Dedifferentiated amniotic fluid mesenchymal stem cell (primary cell): Measurements from ENCODE around the gene PICK1.

Source experiments
- DNase-seq: peaks from one replicate; pipeline ENCODE4 v3.0.0-alpha.2; 2016; ENCODE audit errors: extremely low spot score

PICK1 gene

GRCh38 chr22:38087855-38088254 lies 30.7 kb downstream of the PICK1 start:
- no peak for DNase-seq

GRCh38 chr22:38088629-38089473 lies 31.6 kb downstream of the PICK1 start:
- no peak for DNase-seq

GRCh38 chr22:38089474-38089851 lies 32.3 kb downstream of the PICK1 start:
- DNase-seq: no peak

- no peak for DNase-seq
Observed at GRCh38 chr22:38097058-38097457, 39.9 kb downstream of the PICK1 start.

- DNase-seq: no peak
Observed at GRCh38 chr22:38097557-38098409, 40.6 kb downstream of the PICK1 start.

- DNase-seq: no peak
Observed at GRCh38 chr22:38098410-38099249, 41.4 kb downstream of the PICK1 start.

- no peak for DNase-seq
Observed at GRCh38 chr22:38103641-38104040, 46.4 kb downstream of the PICK1 start.

- DNase-seq: no peak
Observed at GRCh38 chr22:38104084-38104483, 46.9 kb downstream of the PICK1 start.

- no peak for DNase-seq
Observed at GRCh38 chr22:38106814-38107578, 49.8 kb downstream of the PICK1 start.

- no peak for DNase-seq
Observed at GRCh38 chr22:38107692-38108515, 50.7 kb downstream of the PICK1 start.

- no peak for DNase-seq
Observed at GRCh38 chr22:38108561-38109319, 51.5 kb downstream of the PICK1 start.

GRCh38 chr22:38109371-38110001 lies 52.3 kb downstream of the PICK1 start:
- no peak for DNase-seq

GRCh38 chr22:38110008-38110862 lies 53.0 kb downstream of the PICK1 start, which contains the start of gene BAIAP2L2:
Gene BAIAP2L2, minus strand, starts transcription at chr22:38110684. Its CDS starts 159 bp downstream, at chr22:38110525.
- DNase-seq: no peak

GRCh38 chr22:38110863-38111852 lies 54.0 kb downstream of the PICK1 start:
- DNase-seq: no peak

- DNase-seq: no peak
Observed at GRCh38 chr22:38111925-38112355, 54.7 kb downstream of the PICK1 start.

GRCh38 chr22:38112381-38112780 lies 55.2 kb downstream of the PICK1 start:
- no peak for DNase-seq
